ENCODE measurements around the gene DEAF1. TPM values are rescaled to one million over a fixed set of nuclear protein-coding genes. Genes with fewer than 3 reads are reported as not detected.

Gene DEAF1
- total and polyA plus RNA-seq, 9 of the 15 experiments (the other 6 are each of a cell fraction or from before 2014, with no cell fraction given): 2.0 to 69.1 (median 26.8) TPM

DNA sequence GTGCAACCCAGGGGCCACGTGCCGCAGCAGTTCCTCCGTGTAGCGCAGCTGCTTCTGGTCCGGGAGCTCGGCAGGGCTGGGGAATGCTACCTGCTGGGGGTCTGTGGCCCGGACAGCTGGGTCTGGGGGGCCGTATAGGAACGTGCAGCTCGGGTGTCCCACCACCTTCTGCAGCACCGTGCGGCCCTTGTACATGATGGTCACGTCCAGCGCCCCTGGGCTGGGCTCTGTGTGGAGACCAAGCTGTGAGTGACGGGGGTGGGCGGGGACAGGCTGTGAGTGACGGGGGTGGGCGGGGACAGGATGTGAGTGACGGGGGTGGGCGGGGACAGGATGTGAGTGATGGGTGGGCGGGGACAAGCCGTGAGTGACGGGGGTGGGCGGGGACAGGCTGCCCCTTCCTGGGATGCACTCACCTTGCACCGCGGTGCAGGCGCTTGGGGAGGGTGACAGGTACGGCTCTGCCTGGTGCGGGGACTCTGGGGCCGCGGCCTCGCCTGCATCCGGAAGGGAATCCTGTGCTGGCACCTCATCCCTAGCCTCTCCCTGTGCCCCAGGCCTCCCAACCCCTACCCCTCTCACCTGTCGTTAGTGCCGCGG, 81.6 kb downstream of the DEAF1 start (continued):
- TF ChIP-seq ZNF280B (CRISPR knock-in tag; IDR thresholded peaks at IDR 0.05) (no peak), TAF1 (IDR thresholded peaks at IDR 0.05; ENCODE audit: control insufficient read depth, extremely low read depth, insufficient read depth, low read length, severe bottlenecking) (no peak), MAFF (IDR thresholded peaks at IDR 0.05; ENCODE audit: low read length) (no peak), NFE2L1 (tag; IDR thresholded peaks at IDR 0.05; ENCODE audit: borderline replicate concordance, low read depth) (no peak), ZNF217 (CRISPR knock-in tag; IDR thresholded peaks at IDR 0.05) (no peak), USF1 (CRISPR knock-in tag; IDR thresholded peaks at IDR 0.05) (0 out of 2 replicates have a peak, but pooled peaks have one; percentile 37), TCFL5 (CRISPR knock-in tag; conservative IDR thresholded peaks at IDR 0.05) (no peak), CCAR2 (IDR thresholded peaks at IDR 0.05; ENCODE audit: low read depth, low read length) (no peak), ARID4B (CRISPR knock-in tag; IDR thresholded peaks at IDR 0.05) (peak; percentile 25; the same call in 1 of the 2 replicates), ATF7 (IDR thresholded peaks at IDR 0.05) (no peak), MCM5 (IDR thresholded peaks at IDR 0.05; ENCODE audit: low read depth) (no peak), SNRNP70 (optimal IDR thresholded peaks at IDR 0.05; ENCODE audit: low read depth, low read length) (no peak), SRSF3 (IDR thresholded peaks at IDR 0.05; ENCODE audit: insufficient read depth, low read length) (no peak)
- TF ChIP-seq, protein P1, sequence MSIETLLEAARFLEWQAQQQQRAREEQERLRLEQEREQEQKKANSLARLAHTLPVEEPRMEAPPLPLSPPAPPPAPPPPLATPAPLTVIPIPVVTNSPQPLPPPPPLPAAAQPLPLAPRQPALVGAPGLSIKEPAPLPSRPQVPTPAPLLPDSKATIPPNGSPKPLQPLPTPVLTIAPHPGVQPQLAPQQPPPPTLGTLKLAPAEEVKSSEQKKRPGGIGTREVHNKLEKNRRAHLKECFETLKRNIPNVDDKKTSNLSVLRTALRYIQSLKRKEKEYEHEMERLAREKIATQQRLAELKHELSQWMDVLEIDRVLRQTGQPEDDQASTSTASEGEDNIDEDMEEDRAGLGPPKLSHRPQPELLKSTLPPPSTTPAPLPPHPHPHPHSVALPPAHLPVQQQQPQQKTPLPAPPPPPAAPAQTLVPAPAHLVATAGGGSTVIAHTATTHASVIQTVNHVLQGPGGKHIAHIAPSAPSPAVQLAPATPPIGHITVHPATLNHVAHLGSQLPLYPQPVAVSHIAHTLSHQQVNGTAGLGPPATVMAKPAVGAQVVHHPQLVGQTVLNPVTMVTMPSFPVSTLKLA (conservative IDR thresholded peaks at IDR 0.05): no peak
- TF ChIP-seq, protein P2, sequence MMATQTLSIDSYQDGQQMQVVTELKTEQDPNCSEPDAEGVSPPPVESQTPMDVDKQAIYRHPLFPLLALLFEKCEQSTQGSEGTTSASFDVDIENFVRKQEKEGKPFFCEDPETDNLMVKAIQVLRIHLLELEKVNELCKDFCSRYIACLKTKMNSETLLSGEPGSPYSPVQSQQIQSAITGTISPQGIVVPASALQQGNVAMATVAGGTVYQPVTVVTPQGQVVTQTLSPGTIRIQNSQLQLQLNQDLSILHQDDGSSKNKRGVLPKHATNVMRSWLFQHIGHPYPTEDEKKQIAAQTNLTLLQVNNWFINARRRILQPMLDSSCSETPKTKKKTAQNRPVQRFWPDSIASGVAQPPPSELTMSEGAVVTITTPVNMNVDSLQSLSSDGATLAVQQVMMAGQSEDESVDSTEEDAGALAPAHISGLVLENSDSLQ (IDR thresholded peaks at IDR 0.05): peak; percentile 92
- TF ChIP-seq, protein P3, sequence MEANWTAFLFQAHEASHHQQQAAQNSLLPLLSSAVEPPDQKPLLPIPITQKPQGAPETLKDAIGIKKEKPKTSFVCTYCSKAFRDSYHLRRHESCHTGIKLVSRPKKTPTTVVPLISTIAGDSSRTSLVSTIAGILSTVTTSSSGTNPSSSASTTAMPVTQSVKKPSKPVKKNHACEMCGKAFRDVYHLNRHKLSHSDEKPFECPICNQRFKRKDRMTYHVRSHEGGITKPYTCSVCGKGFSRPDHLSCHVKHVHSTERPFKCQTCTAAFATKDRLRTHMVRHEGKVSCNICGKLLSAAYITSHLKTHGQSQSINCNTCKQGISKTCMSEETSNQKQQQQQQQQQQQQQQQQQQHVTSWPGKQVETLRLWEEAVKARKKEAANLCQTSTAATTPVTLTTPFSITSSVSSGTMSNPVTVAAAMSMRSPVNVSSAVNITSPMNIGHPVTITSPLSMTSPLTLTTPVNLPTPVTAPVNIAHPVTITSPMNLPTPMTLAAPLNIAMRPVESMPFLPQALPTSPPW (CRISPR knock-in tag; IDR thresholded peaks at IDR 0.05): peak; percentile 20; the same call in 1 of the 2 replicates
